ENCODE measurements around the gene DCAF11. TPM values are rescaled to one million over a fixed set of nuclear protein-coding genes. Genes with fewer than 3 reads are reported as not detected.

Gene DCAF11
- total and polyA plus RNA-seq, 2 of the 13 experiments (the other 11 are each of a cell fraction or from before 2014, with no cell fraction given) = 150 to 257 TPM

GRCh38 chr14:24135834-24136683, 21.5 kb downstream of the DCAF11 start, which contains the start of gene PSME1 (continued):
- TF ChIP-seq, protein P1, sequence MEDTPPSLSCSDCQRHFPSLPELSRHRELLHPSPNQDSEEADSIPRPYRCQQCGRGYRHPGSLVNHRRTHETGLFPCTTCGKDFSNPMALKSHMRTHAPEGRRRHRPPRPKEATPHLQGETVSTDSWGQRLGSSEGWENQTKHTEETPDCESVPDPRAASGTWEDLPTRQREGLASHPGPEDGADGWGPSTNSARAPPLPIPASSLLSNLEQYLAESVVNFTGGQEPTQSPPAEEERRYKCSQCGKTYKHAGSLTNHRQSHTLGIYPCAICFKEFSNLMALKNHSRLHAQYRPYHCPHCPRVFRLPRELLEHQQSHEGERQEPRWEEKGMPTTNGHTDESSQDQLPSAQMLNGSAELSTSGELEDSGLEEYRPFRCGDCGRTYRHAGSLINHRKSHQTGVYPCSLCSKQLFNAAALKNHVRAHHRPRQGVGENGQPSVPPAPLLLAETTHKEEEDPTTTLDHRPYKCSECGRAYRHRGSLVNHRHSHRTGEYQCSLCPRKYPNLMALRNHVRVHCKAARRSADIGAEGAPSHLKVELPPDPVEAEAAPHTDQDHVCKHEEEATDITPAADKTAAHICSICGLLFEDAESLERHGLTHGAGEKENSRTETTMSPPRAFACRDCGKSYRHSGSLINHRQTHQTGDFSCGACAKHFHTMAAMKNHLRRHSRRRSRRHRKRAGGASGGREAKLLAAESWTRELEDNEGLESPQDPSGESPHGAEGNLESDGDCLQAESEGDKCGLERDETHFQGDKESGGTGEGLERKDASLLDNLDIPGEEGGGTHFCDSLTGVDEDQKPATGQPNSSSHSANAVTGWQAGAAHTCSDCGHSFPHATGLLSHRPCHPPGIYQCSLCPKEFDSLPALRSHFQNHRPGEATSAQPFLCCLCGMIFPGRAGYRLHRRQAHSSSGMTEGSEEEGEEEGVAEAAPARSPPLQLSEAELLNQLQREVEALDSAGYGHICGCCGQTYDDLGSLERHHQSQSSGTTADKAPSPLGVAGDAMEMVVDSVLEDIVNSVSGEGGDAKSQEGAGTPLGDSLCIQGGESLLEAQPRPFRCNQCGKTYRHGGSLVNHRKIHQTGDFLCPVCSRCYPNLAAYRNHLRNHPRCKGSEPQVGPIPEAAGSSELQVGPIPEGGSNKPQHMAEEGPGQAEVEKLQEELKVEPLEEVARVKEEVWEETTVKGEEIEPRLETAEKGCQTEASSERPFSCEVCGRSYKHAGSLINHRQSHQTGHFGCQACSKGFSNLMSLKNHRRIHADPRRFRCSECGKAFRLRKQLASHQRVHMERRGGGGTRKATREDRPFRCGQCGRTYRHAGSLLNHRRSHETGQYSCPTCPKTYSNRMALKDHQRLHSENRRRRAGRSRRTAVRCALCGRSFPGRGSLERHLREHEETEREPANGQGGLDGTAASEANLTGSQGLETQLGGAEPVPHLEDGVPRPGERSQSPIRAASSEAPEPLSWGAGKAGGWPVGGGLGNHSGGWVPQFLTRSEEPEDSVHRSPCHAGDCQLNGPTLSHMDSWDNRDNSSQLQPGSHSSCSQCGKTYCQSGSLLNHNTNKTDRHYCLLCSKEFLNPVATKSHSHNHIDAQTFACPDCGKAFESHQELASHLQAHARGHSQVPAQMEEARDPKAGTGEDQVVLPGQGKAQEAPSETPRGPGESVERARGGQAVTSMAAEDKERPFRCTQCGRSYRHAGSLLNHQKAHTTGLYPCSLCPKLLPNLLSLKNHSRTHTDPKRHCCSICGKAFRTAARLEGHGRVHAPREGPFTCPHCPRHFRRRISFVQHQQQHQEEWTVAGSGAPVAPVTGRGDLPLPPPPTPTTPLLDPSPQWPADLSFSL (CRISPR knock-in tag; IDR thresholded peaks at IDR 0.05) = no peak
- TF ChIP-seq ZNF850 (CRISPR knock-in tag; conservative IDR thresholded peaks at IDR 0.05) (no peak), CEBPB (IDR thresholded peaks at IDR 0.05; ENCODE audit: borderline replicate concordance, low read depth, low read length) (no peak), ZNF318 (CRISPR knock-in tag; IDR thresholded peaks at IDR 0.05) (peak; percentile 16; the same call in 1 of the 2 replicates), NONO (IDR thresholded peaks at IDR 0.05) (no peak), NONO (CRISPR knock-in tag; conservative IDR thresholded peaks at IDR 0.05) (no peak), IKZF5 (CRISPR knock-in tag; IDR thresholded peaks at IDR 0.05) (peak; percentile 95), PTBP1 (IDR thresholded peaks at IDR 0.05; ENCODE audit: low read depth, low read length, poor library complexity, severe bottlenecking) (peak; percentile 76), FOXA1 (IDR thresholded peaks at IDR 0.05) (no peak), FOXA1 (CRISPR knock-in tag; IDR thresholded peaks at IDR 0.05) (0 out of 2 replicates have a peak, but pooled peaks have one; percentile 13)
